Pericardium fibroblast (primary cell): ENCODE data around the gene NAV3. TPM values are rescaled to one million over a fixed set of nuclear protein-coding genes. Genes with fewer than 3 reads are reported as not detected.

Experiments used
- total RNA-seq: library from RNA; depleted of rRNA; stranded (reverse); fragments of >200 nt; gene quantifications from 2 replicates; pipeline ENCODE4 v1.2.3, GENCODE V29; 2015

Gene NAV3
- total RNA-seq, result 38.4 and 55.0 TPM in 2 replicates

GRCh38 chr12:77830583-77831351 lies at the start of gene NAV3:
NAV3 (plus strand) TSS chr12:77830894; CDS start chr12:77831462, 568 bp downstream.

